HG03575 (cell line): Measurements from ENCODE around the gene RCE1.

Experiments
- ATAC-seq: cut with Tn5 transposase; IDR thresholded peaks from one replicate; pipeline ENCODE4 v1.9.1; 2021; ENCODE audit not compliant: unreplicated experiment, insufficient number of reproducible peaks, low FRiP score; ENCODE audit errors: extremely low read depth

RCE1 gene

GRCh38 chr11:66843776-66844495, 695 bp downstream of the RCE1 start:
- no peak for ATAC-seq

GRCh38 chr11:66844496-66845142, 1.4 kb downstream of the RCE1 start:
- no peak for ATAC-seq

GRCh38 chr11:66845143-66845875, 2.1 kb downstream of the RCE1 start:
- no peak for ATAC-seq

- ATAC-seq, result no peak
Measured at GRCh38 chr11:66845876-66846212, 2.6 kb downstream of the RCE1 start.

- no peak for ATAC-seq
Measured at GRCh38 chr11:66846671-66847091, 3.4 kb downstream of the RCE1 start.

GRCh38 chr11:66847461-66848232, 4.4 kb downstream of the RCE1 start:
- no peak for ATAC-seq

- ATAC-seq, result no peak
Measured at GRCh38 chr11:66848671-66849500, 5.6 kb downstream of the RCE1 start.

GRCh38 chr11:66849501-66850234, 6.4 kb downstream of the RCE1 start:
- ATAC-seq, result no peak

- ATAC-seq, result no peak
Measured at GRCh38 chr11:66850235-66850587, 7.0 kb downstream of the RCE1 start.

- no peak for ATAC-seq
Measured at GRCh38 chr11:66850588-66851238, 7.5 kb downstream of the RCE1 start.

GRCh38 chr11:66851239-66851596, 8.0 kb downstream of the RCE1 start:
- ATAC-seq, result no peak

GRCh38 chr11:66851698-66852465, 8.6 kb downstream of the RCE1 start:
- no peak for ATAC-seq

GRCh38 chr11:66852466-66853241, 9.4 kb downstream of the RCE1 start:
- no peak for ATAC-seq

- ATAC-seq, result no peak
Measured at GRCh38 chr11:66853242-66854229, 10.3 kb downstream of the RCE1 start.

GRCh38 chr11:66854231-66854661, 11.0 kb downstream of the RCE1 start:
- ATAC-seq, result no peak
